Neural progenitor cell (in vitro differentiated cells): ENCODE results near the gene EIF3A. TPM values are rescaled to one million over a fixed set of nuclear protein-coding genes. Genes with fewer than 3 reads are reported as not detected.

Source experiments
- DNase-seq: peaks from one replicate; pipeline ENCODE4 v3.0.0-alpha.2; 2016; ENCODE audit warnings: low spot score
- H2AFZ ChIP-seq: fragments of 200-600 bp; sonication (generic); replicated peaks from 2 replicates; pipeline ENCODE4 v1.6.1; 2016; ENCODE audit warnings: antibody characterized with exemption
- H3F3A ChIP-seq: fragments of 200-600 bp; sonication (generic); 2 replicates; pipeline ENCODE4 v1.6.1; 2016; ENCODE audit warnings: antibody characterized with exemption, low read depth
- H3K27ac ChIP-seq: fragments of 200-600 bp; sonication (generic); 2 replicates; pipeline ENCODE4 v1.5.1; 2016; ENCODE audit warnings: mild to moderate bottlenecking
- H3K27me3 ChIP-seq: fragments of 200-600 bp; sonication (generic); 2 replicates; pipeline ENCODE4 v1.6.1; 2016; ENCODE audit warnings: mild to moderate bottlenecking, moderate library complexity
- H3K36me3 ChIP-seq: fragments of 200-600 bp; sonication (generic); 2 replicates; pipeline ENCODE4 v1.5.1; 2016
- H3K4me1 ChIP-seq: fragments of 200-600 bp; sonication (generic); 2 replicates; pipeline ENCODE4 v1.6.1; 2016; ENCODE audit warnings: mixed run types
- H3K4me2 ChIP-seq: fragments of 200-600 bp; sonication (generic); 2 replicates; pipeline ENCODE4 v1.6.1; 2016
- H3K4me3 ChIP-seq: fragments of 200-600 bp; sonication (generic); 2 replicates; pipeline ENCODE4 v1.5.1; 2016
- H3K79me2 ChIP-seq: fragments of 200-600 bp; sonication (generic); 2 replicates; pipeline ENCODE4 v1.6.1; 2016; ENCODE audit warnings: low read depth
- H3K9ac ChIP-seq: fragments of 200-600 bp; sonication (generic); 2 replicates; pipeline ENCODE4 v1.6.1; 2016
- H3K9me3 ChIP-seq: fragments of 200-600 bp; sonication (generic); 2 replicates; pipeline ENCODE4 v1.5.1; 2016; ENCODE audit warnings: low read depth
- H4K20me1 ChIP-seq: fragments of 200-600 bp; sonication (generic); 2 replicates; pipeline ENCODE4 v1.6.1; 2016; ENCODE audit warnings: low read depth
- H3K27ac Mint-ChIP-seq: 3 replicates; pipeline ENCODE4 v1.8.0; 2021; ENCODE audit warnings: mixed read lengths
- H3K27me3 Mint-ChIP-seq: 2 replicates; pipeline ENCODE4 v1.8.0; 2022; ENCODE audit warnings: low read depth, mild to moderate bottlenecking, inconsistent platforms, moderate library complexity, mixed read lengths; ENCODE audit not compliant: insufficient read depth
- H3K36me3 Mint-ChIP-seq: 3 replicates; pipeline ENCODE4 v1.8.0; 2021; ENCODE audit warnings: mixed read lengths
- H3K4me1 Mint-ChIP-seq: 3 replicates; pipeline ENCODE4 v1.8.0; 2021; ENCODE audit warnings: mixed read lengths
- H3K4me3 Mint-ChIP-seq: 3 replicates; pipeline ENCODE4 v1.8.0; 2021; ENCODE audit warnings: mild to moderate bottlenecking, moderate library complexity, mixed read lengths
- H3K9me3 Mint-ChIP-seq: 3 replicates; pipeline ENCODE4 v1.8.0; 2020; ENCODE audit warnings: mixed read lengths
- EZH2 ChIP-seq: fragments of 200-600 bp; sonication (generic); IDR thresholded peaks from 2 replicates; pipeline ENCODE4 v1.6.1; 2017; ENCODE audit warnings: antibody characterized with exemption, mild to moderate bottlenecking, moderate library complexity
- EZH2phosphoT487 ChIP-seq: fragments of 200-600 bp; sonication (generic); IDR thresholded peaks from 2 replicates; pipeline ENCODE4 v1.6.1; 2017; ENCODE audit warnings: antibody characterized with exemption
- total RNA-seq: library from RNA; depleted of rRNA; stranded (reverse); fragments of >200 nt; gene quantifications from 2 replicates; pipeline ENCODE4 v1.2.3, GENCODE V29; 2015; ENCODE audit warnings: low replicate concordance
- TF ChIP-seq, protein P1 (sequence below): fragments of 200-600 bp; sonication (generic); IDR thresholded peaks from 2 replicates; pipeline ENCODE4 v1.5.1; 2017; ENCODE audit warnings: antibody characterized with exemption, mild to moderate bottlenecking

EIF3A gene
- total RNA-seq, 1 donor from 2014 or later: 133 TPM

DNA sequence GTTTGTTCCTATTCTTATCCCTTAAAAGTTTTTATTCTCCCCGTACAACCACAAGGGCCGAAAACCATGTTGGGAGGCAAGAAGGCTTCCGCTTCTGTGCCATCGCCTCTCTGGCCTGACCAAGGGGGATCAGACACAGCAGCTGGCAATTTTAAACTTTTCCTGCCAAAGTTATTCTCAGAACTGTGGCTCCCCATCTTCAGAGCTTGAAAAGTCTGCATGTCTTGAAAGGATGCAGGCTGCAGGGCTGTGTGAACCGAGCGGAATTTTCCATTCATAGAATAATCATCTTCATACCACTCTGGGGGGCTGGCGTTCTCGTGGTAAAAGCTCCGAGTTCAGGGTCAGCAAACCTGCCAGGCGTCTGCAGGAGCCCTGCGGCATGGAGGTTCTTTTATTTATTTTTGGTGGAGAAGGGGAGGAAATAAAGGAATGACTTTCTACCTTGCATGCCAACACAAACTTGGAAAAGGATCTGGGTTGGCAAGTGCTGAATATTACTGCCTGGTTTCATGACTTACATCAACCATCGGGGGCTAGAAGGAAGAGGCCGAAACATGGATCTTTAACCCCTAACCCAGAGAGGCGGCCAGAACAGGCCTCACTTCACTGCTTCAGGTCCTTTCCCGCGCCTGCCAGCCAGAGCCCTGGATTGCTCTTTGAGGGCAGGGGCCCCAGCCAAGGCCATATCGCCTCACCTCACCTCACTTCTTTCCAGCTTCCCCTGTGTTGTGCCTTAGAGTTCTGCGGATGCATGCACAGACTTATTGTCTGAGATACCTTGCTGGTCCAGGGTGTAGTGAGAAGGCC is 54.1 kb downstream of the EIF3A start:
- Histone ChIP-seq H3K79me2 (no peaks in the 10 kb centered on the region), H2AFZ (no peak overlapping the region), H3K9me3 (no peaks in the 10 kb centered on the region), H3K4me2 (no peak overlapping the region), H3K4me3 (no peak overlapping the region), H3K4me1 (peaks cover 18% of the 10 kb centered on the region), H4K20me1 (peaks cover 14% of the 10 kb centered on the region), H3K27me3 (peaks cover 5% of the 10 kb centered on the region), H3F3A (peaks cover 24% of the 10 kb centered on the region), H3K36me3 (no peaks in the 10 kb centered on the region), H3K9ac (no peak overlapping the region), H3K27ac (no peak overlapping the region)
- H3K4me3 Mint-ChIP-seq: no peak overlapping the region
- DNase-seq: no peak
- H3K9me3 Mint-ChIP-seq: no peaks in the 10 kb centered on the region
- H3K27me3 Mint-ChIP-seq: peaks cover 8% of the 10 kb centered on the region
- TF ChIP-seq EZH2phosphoT487: no peak
- TF ChIP-seq, protein P1, sequence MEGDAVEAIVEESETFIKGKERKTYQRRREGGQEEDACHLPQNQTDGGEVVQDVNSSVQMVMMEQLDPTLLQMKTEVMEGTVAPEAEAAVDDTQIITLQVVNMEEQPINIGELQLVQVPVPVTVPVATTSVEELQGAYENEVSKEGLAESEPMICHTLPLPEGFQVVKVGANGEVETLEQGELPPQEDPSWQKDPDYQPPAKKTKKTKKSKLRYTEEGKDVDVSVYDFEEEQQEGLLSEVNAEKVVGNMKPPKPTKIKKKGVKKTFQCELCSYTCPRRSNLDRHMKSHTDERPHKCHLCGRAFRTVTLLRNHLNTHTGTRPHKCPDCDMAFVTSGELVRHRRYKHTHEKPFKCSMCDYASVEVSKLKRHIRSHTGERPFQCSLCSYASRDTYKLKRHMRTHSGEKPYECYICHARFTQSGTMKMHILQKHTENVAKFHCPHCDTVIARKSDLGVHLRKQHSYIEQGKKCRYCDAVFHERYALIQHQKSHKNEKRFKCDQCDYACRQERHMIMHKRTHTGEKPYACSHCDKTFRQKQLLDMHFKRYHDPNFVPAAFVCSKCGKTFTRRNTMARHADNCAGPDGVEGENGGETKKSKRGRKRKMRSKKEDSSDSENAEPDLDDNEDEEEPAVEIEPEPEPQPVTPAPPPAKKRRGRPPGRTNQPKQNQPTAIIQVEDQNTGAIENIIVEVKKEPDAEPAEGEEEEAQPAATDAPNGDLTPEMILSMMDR: no peak
- TF ChIP-seq EZH2: no peak
- no peak overlapping the region for H3K27ac Mint-ChIP-seq
- H3K4me1 Mint-ChIP-seq: peaks cover 19% of the 10 kb centered on the region
- no peaks in the 10 kb centered on the region for H3K36me3 Mint-ChIP-seq

DNA sequence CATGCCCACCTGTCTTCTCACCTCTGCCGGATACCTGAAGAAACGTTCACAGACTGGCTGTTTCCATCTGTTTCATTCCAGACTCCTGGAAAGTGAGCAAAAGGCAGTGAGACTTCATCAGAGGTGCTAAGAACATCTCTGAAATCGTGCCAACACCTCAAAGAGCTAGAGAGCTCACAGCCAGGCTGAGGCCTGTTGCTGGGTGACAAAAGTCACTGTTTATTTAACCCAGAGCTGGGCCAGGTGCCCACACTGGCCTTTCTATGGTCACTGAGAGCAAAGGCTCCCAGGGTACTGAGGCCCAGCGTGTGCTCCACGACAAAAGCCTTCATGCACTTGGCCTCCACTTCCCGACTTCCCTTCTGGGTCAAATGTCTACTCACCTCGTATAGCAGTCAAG is 54.8 kb downstream of the EIF3A start:
- H3K36me3 Mint-ChIP-seq: no peaks in the 10 kb centered on the region
- peaks cover 11% of the 10 kb centered on the region for H3K4me1 Mint-ChIP-seq
- Histone ChIP-seq H3K79me2 (no peaks in the 10 kb centered on the region), H2AFZ (no peak overlapping the region), H3K9me3 (no peaks in the 10 kb centered on the region), H3K27ac (no peak overlapping the region), H3K27me3 (peaks cover 5% of the 10 kb centered on the region), H3K4me1 (peaks cover 11% of the 10 kb centered on the region), H3K4me2 (no peak overlapping the region), H3K4me3 (no peak overlapping the region), H4K20me1 (peaks cover 7% of the 10 kb centered on the region), H3K36me3 (no peaks in the 10 kb centered on the region), H3K9ac (no peak overlapping the region), H3F3A (peaks cover 17% of the 10 kb centered on the region)
- no peak overlapping the region for H3K4me3 Mint-ChIP-seq
- no peak for TF ChIP-seq EZH2
- TF ChIP-seq EZH2phosphoT487: no peak
- TF ChIP-seq, protein P1: no peak
- H3K9me3 Mint-ChIP-seq: no peaks in the 10 kb centered on the region
- H3K27ac Mint-ChIP-seq: no peak overlapping the region
- DNase-seq: no peak
- H3K27me3 Mint-ChIP-seq: peaks cover 8% of the 10 kb centered on the region

DNA sequence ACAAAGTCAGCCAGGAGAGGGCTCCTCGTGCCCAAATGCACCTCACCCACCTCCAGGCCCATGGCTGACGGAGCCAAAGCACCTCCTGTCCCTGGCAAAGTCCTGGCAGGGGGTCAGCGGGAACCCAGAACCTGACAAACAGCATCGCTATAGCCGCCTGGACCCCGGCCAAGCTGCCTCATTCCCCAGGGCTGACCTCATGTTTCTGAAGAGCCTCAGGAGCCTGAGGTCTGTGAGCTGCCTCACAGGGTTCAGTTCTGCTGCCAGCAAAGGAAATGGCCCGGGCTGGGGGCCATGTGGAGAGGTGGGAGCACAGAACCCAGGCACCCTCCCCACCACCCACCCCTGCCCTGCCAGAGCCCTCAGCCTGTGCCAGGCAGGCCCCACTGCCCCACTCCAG is 55.3 kb downstream of the EIF3A start:
- Mint-ChIP-seq H3K9me3 (no peaks in the 10 kb centered on the region), H3K36me3 (no peaks in the 10 kb centered on the region)

More for the DNA sequence above, 55.3 kb downstream of the EIF3A start:
- Histone ChIP-seq H3K27me3 (peaks cover 5% of the 10 kb centered on the region), H3K9me3 (no peaks in the 10 kb centered on the region), H4K20me1 (peaks cover 3% of the 10 kb centered on the region), H3K27ac (no peak overlapping the region), H3K4me2 (no peak overlapping the region), H3K36me3 (no peaks in the 10 kb centered on the region), H3K4me3 (no peak overlapping the region), H3F3A (peaks cover 13% of the 10 kb centered on the region), H3K4me1 (peaks cover 10% of the 10 kb centered on the region), H2AFZ (no peak overlapping the region), H3K9ac (no peak overlapping the region), H3K79me2 (no peaks in the 10 kb centered on the region)
- DNase-seq: no peak
- TF ChIP-seq, protein P1: no peak
- no peak for TF ChIP-seq EZH2phosphoT487
- no peak for TF ChIP-seq EZH2
- no peak overlapping the region for H3K4me3 Mint-ChIP-seq
- H3K27ac Mint-ChIP-seq: no peak overlapping the region
- H3K27me3 Mint-ChIP-seq: peaks cover 5% of the 10 kb centered on the region
- H3K4me1 Mint-ChIP-seq: peaks cover 13% of the 10 kb centered on the region
